Measurements from ENCODE around the gene PARN. TPM values are rescaled to one million over a fixed set of nuclear protein-coding genes. Genes with fewer than 3 reads are reported as not detected.
"Not testable (repeated sequence)": the region's sequence is repeated elsewhere in the genome, so short reads cannot be mapped to it uniquely, and the experiment has no call there.

PARN gene
- total and polyA plus RNA-seq, 12 donors, result 11.7 to 121 (median 35.6) TPM

DNA sequence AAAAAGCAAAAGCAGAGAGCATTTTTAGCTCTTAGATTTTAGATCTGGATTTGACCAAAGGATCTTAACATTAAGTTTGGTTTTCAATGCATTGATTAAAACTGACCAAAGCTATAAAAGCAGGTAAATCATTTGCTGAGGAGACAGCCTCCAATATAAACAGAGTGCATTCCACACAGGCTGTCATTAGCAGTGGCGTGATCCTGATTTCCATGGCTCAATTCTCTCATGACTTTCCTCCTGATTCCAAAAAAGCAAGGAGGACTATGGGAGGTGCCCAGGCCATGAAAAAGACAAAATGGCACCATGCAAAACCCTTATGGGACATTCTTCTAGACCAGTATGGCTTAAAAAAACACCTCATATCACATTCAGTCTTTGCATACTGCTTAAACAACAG, 53.5 kb downstream of the PARN start:
- H3K27me3 ChIP-seq, result no peaks in the 10 kb centered on the region
- intact Hi-C loops (cut with DNase I), result no loop called here
- no peak for TF ChIP-seq POLR2A (IDR thresholded peaks at IDR 0.05)
- H3K4me3 ChIP-seq, result no peak overlapping the region
- peaks cover 0 to 61% of the 10 kb centered on the region in 2 donors for H3K36me3 ChIP-seq (replicated peaks in 1 of 2)
- no peak overlapping the region for H3K27ac ChIP-seq
- peaks cover 0 to 5% of the 10 kb centered on the region in 2 donors for H3K4me1 ChIP-seq (replicated peaks in 1 of 2)
- 92 to 100% (median 100%) methylated on average over 1 of the region's 1 CpG for WGBS, 4 donors
- H3K9me3 ChIP-seq (replicated peaks in 1 of 3), result no peaks in the 10 kb centered on the region
- DNase-seq, result no peak

GRCh38 chr16:14576069-14576468, 54.0 kb downstream of the PARN start:
- WGBS, 4 donors, result 96 to 98% (median 98%) methylated on average over 3 of the region's 3 CpGs
- Histone ChIP-seq H3K9me3 (replicated peaks in 1 of 3) (no peaks in the 10 kb centered on the region), H3K4me3 (no peak overlapping the region), H3K27ac (no peak overlapping the region), H3K4me1 (replicated peaks in 1 of 2) (peaks cover 0 to 3% of the 10 kb centered on the region in 2 donors), H3K27me3 (no peaks in the 10 kb centered on the region), H3K36me3 (replicated peaks in 1 of 2) (peaks cover 0 to 57% of the 10 kb centered on the region in 2 donors)
- TF ChIP-seq POLR2A (IDR thresholded peaks at IDR 0.05) (no peak), CTCF (IDR thresholded peaks at IDR 0.05) (no peak)
- intact Hi-C loops (cut with DNase I), result no loop called here
- DNase-seq, result no peak

DNA sequence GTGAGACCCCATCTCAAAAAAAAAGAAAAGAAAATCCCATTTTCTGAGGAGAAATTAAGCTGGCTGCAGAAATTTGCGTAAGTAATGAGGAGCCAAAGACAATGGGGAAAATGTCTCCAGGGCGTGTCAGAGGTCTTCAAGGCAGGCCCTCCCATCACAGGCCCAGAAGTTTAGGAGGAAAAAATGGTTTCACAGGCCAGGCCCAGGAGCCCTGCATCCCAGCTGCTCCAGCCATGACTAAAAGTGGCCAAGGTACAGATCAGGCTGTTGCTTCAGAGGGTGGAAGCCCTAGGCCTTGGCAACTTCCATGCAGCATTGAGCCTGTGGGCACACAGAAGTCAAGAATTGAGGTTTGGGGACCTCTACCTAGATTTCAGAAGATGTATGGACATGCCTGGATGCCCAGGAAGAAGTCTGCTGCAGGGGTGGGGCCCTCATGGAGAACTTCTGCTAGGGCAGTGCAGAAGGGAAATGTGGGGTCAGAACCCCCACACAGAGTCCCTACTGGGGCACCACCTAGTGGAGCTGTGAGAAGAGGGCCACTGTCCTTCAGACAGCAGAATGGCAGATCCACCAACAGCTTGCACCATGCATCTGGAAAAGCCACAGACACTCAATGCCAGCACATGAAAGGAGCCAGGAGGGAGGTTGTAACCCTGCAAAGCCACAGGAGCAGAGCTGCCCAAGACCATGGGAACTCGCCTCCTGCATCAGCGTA, 55.2 kb downstream of the PARN start:
- intact Hi-C loops (cut with DNase I); H3K4me3 ChIP-seq; H3K27ac ChIP-seq; H3K9me3 ChIP-seq (replicated peaks in 1 of 3); DNase-seq; H3K4me1 ChIP-seq (replicated peaks in 1 of 2); H3K27me3 ChIP-seq: not testable (repeated sequence)
- peaks cover 0 to 45% of the 10 kb centered on the region in 2 donors for H3K36me3 ChIP-seq (replicated peaks in 1 of 2)
- WGBS, 4 donors, result 94 to 99% (median 98%) methylated on average over 4 of the region's 4 CpGs

- intact Hi-C loops (cut with DNase I), result no loop called here
- Histone ChIP-seq H3K36me3 (replicated peaks in 1 of 2) (peaks cover 0 to 24% of the 10 kb centered on the region in 2 donors), H3K4me1 (replicated peaks in 1 of 2) (no peaks in the 10 kb centered on the region), H3K27ac (no peak overlapping the region), H3K4me3 (no peak overlapping the region), H3K27me3 (no peaks in the 10 kb centered on the region), H3K9me3 (replicated peaks in 1 of 3) (no peaks in the 10 kb centered on the region)
- DNase-seq, result no peak
- 91 to 96% (median 94%) methylated on average over 2 of the region's 2 CpGs for WGBS, 4 donors
- TF ChIP-seq POLR2A (IDR thresholded peaks at IDR 0.05) (no peak), CTCF (IDR thresholded peaks at IDR 0.05) (no peak)
These were observed 57.5 kb downstream of the PARN start for GRCh38 chr16:14572535-14572934.

- WGBS, 4 donors, result 84 to 90% (median 89%) methylated on average over 4 of the region's 4 CpGs
- Histone ChIP-seq H3K27me3 (no peaks in the 10 kb centered on the region), H3K4me1 (replicated peaks in 1 of 2) (peaks cover 12 to 20% of the 10 kb centered on the region in 2 donors), H3K36me3 (replicated peaks in 1 of 2) (no peaks in the 10 kb centered on the region), H3K27ac (no peak overlapping the region), H3K9me3 (replicated peaks in 1 of 3) (no peaks in the 10 kb centered on the region), H3K4me3 (no peak overlapping the region)
- no peak for DNase-seq
- TF ChIP-seq POLR2A (IDR thresholded peaks at IDR 0.05), result no peak
- no peak for TF ChIP-seq CTCF (IDR thresholded peaks at IDR 0.05)
- intact Hi-C loops (cut with DNase I), result no loop called here
These were observed 60.8 kb downstream of the PARN start for GRCh38 chr16:14569213-14569612.

All from adrenal gland (tissue), 12 donors.